ENCODE data around the gene MBNL3.

GRCh38 chrX:132474544-132475248 lies 14.1 kb downstream of the MBNL3 start:
- TF ChIP-seq CTCF (IDR thresholded peaks at IDR 0.05; ENCODE audit: insufficient read depth, low read length, poor library complexity, severe bottlenecking) = no peak
- TF ChIP-seq EZH2phosphoT487 (conservative IDR thresholded peaks at IDR 0.05; ENCODE audit: low read length) = no peak

Measured in SU-DHL-6 (cell line).